GM21825 (cell line): ENCODE measurements around the gene BRD3.

Experiments
- ATAC-seq: cut with Tn5 transposase; IDR thresholded peaks from one replicate; pipeline ENCODE4 v1.9.1; 2021; ENCODE audit warnings: mild to moderate bottlenecking, moderate library complexity; ENCODE audit not compliant: unreplicated experiment

The BRD3 gene

GRCh38 chr9:134066913-134067851, 644 bp downstream of the BRD3 start:
- peak; percentile 16 for ATAC-seq

- no peak for ATAC-seq
These were observed 1.3 kb downstream of the BRD3 start for GRCh38 chr9:134066526-134066912.

GRCh38 chr9:134065612-134066419, 2.0 kb downstream of the BRD3 start:
- peak; percentile 27 for ATAC-seq

GRCh38 chr9:134064711-134065110, 3.1 kb downstream of the BRD3 start:
- no peak for ATAC-seq

GRCh38 chr9:134063571-134064450, 4.0 kb downstream of the BRD3 start:
- ATAC-seq, result no peak

- no peak for ATAC-seq
These were observed 4.7 kb downstream of the BRD3 start for GRCh38 chr9:134063088-134063570.

- no peak for ATAC-seq
These were observed 5.3 kb downstream of the BRD3 start for GRCh38 chr9:134062461-134063087.

GRCh38 chr9:134061688-134062371, 6.0 kb downstream of the BRD3 start:
- ATAC-seq, result no peak

- no peak for ATAC-seq
These were observed 6.7 kb downstream of the BRD3 start for GRCh38 chr9:134061019-134061687.

- ATAC-seq, result no peak
These were observed 7.3 kb downstream of the BRD3 start for GRCh38 chr9:134060546-134060945.

- ATAC-seq, result peak; percentile 70
These were observed 8.0 kb downstream of the BRD3 start for GRCh38 chr9:134059661-134060395.

- ATAC-seq, result no peak
These were observed 8.6 kb downstream of the BRD3 start for GRCh38 chr9:134059188-134059641.

- no peak for ATAC-seq
These were observed 9.1 kb downstream of the BRD3 start for GRCh38 chr9:134058716-134059115.

- ATAC-seq, result no peak
These were observed 9.8 kb downstream of the BRD3 start for GRCh38 chr9:134057751-134058701.

GRCh38 chr9:134057307-134057657, 10.5 kb downstream of the BRD3 start:
- ATAC-seq, result no peak

GRCh38 chr9:134056483-134057306, 11.1 kb downstream of the BRD3 start:
- ATAC-seq, result no peak
